GM10847 (cell line): Measurements from ENCODE around the gene PROZ.

ENCODE experiments used
- POLR2A ChIP-seq: IDR thresholded peaks from 2 replicates; pipeline ENCODE4 v1.6.1; 2011; ENCODE audit not compliant: insufficient read length; ENCODE audit errors: extremely low read depth

The PROZ gene

DNA sequence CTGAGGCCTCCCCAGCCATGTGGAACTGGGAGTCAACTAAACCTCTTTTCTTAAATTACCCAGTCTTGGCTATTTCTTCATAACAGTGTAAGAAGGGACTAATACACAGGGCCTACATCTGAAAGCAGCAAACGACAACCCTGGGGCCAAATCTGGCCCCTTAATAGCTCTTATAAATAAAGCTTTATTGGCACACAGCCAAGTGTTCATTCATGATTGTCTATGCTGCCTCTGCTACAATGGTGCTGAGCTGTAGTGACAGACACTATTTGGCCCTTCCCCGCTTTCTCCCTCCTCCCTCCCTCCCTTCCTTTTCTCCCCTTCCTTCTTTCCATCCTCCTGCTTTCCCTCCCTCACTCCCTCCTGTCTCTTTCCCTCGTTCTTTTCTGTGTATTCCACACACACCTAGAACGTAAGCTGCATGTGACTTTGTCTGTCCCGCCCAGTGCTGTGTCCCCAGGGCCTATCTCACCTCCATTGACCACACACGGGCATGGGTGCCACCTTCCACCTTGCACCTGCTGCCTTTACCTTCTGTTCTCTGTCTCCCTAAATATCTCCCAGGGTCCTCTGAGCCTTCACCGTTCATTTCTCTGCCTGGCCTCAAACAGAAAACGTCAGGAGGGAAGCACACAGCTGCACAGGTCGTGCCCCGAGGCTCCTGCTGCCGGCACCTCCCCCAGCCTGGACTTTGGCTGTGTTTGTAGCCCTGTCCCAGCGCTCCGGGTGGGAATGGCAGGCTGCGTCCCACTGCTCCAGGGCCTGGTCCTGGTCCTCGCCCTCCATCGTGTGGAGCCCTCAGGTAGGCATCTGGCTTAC is at the start of gene PROZ:
TSS of gene PROZ (plus strand) at position 720 of the 819 bp plus-strand sequence. CDS start at position 733, 13 bp downstream.
- TF ChIP-seq POLR2A = no peak

GRCh38 chr13:113109151-113110047 is 49.0 kb upstream of the PROZ start:
- TF ChIP-seq POLR2A = no peak

DNA sequence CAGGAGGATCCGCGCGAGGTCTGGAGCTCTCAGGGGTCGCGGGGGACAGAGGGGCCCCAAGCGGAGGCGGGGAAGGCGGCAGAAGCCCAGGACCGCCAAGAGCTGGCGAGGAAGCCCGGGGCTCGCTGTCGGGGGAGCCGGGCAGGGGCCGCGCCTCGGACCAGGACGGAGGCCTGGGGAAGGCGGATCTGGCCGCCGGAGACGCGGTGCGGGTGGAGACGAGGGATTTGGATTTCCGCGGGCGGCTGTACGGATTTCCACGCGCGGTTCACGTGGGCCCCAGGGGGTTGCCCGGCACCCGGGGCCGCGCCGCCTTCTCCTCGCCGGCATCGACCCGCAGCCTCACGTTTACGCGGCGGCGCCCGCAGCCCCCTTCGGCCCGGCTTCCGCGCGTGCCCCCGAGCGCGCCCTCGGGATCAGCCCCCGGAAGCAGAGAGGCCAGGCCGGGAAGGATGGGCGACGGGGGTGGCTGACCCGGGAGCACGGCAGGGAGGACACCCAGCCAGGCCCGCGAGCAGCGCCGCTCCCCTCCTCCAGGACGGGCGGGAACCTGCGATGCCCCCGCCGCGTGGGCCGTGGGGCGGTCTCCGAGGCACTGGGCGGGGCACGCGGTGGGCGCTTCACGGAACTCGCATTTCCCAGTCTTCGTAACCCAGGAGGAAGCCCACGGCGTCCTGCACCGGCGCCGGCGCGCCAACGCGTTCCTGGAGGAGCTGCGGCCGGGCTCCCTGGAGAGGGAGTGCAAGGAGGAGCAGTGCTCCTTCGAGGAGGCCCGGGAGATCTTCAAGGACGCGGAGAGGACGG is 48.2 kb upstream of the PROZ start:
- TF ChIP-seq POLR2A = no peak

- no peak for TF ChIP-seq POLR2A
Measured at GRCh38 chr13:113110852-113111315, 47.6 kb upstream of the PROZ start.

DNA sequence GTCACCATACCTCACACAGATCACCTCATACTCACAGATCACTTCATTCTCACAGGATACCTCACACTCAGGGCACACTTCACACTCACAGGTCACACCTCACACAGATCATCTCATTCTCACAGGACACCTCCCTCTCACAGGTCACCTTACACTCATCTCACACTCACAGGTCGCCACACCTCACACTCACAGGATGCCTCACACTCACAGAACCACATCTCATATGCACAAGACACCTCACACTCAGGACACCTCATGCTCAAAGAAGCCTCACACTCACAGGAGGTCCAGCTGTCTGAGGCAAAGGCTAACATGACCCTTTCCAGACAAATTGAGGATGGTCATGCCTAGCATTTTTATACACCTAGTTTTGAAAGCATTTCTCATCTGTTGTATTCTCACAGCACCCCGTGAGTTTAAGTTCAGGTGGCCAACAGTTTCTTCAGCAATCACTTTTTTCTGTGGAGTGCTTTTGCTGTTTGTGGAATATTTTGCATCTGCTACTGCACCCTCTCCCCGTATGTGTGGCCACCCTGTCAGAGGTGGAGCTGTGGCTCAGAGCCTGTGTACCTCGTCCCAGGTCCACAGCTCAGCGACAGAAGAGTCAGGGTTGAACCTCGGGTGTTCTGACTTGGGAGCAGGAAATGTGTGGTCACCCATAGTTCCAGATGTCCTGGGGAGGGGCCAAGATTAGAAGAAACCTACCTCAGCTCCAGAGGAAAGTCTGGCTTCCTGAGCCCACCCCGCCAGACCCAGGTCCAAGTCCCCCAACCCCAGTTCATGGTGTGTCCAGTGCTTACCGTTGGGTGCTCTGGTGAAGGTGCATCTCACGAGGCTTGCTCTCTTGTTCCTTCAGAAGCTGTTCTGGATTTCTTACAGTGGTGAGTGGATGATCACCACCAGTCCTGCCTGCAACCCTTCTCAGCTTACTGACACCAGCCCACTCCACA is 45.3 kb upstream of the PROZ start:
- TF ChIP-seq POLR2A = no peak

DNA sequence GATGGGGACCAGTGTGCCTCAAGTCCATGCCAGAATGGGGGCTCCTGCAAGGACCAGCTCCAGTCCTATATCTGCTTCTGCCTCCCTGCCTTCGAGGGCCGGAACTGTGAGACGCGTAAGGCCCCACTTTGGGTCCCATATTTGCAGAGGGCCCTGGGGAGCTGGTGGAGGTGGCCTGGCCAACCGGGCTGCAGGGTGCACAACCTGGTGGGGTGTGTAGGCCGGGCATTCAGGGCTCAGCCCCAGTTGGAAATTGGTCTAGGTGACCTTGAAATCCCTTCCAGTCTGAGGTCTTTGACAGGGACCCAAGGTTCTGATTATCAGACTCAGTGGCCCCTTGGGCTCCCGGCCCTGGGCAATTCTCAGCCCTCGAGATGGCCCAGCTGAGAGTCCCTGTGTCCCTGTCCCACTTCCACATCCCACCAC is 44.6 kb upstream of the PROZ start:
- TF ChIP-seq POLR2A = no peak

DNA sequence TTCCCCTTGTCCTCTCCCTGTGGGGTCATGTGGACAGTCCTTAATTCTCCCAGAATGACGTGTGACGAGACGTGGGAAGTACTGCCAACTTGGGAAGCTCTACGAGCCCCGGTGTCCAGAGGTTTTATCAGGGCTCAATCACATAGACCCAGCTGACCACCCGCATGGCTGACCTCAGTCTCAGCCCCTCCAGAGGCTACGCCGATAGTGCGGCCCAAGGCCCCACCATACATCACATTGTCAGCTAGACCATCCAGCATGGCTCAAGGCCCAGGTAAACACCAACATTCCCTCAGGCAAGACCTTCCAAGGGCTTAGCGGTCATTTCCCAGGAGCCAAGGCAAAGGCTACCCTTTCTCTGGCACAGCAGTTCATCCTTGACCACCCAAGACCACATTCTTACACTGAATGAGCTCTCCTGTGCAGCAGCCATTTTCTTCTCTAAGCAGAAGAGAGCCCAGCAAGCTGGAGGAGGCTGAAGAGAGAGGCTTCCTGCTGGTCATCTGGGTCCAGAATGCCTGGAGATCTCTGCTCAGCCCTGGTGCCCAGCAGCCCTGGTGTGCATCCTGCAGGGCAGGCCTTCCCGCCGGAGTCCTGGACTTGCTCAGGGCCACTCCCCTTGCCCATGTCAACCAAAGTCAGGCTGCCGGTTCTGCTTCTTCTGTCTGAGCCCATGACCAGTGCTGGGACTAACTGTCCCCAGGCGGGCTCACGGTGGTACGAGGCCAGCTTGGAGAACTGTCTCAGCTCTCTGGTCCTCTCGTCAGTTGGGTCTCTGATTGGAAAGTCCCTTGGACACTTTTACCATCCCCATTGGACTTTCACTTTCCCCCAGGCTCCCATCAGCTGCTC is 43.7 kb upstream of the PROZ start:
- no peak for TF ChIP-seq POLR2A

DNA sequence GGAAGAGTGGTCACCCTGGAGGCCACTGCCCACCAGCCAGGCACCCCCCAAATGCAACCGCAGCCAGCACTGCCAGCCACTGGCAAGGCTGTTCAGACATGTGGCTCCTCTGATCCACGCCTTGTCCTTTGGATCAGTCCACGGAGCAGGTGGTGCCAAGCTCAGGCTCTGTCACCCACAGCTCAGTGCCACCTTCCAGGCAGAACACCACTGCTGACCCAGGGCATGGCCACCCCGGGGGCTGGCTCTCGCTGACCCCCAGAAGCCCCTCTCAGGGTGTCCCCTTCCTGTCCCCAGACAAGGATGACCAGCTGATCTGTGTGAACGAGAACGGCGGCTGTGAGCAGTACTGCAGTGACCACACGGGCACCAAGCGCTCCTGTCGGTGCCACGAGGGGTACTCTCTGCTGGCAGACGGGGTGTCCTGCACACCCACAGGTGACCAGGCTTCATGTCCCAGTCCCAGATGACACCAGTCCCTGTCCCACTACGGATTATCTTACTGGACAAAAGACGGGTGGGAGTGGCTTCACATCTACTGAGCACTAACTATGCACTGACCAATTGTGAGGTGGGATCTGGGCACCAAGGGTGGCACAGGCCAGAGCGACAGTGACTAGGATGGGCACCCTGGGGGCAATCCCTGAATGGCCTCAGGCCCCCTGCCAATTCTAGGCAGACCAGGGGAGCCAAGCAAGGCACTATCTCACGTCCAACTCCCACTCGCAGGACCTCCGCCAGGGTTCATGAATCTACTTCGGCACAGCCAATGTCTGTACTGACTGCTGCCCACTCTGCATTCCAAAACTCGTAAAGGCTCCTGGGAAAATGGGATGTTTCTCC is 42.9 kb upstream of the PROZ start:
- TF ChIP-seq POLR2A = no peak

DNA sequence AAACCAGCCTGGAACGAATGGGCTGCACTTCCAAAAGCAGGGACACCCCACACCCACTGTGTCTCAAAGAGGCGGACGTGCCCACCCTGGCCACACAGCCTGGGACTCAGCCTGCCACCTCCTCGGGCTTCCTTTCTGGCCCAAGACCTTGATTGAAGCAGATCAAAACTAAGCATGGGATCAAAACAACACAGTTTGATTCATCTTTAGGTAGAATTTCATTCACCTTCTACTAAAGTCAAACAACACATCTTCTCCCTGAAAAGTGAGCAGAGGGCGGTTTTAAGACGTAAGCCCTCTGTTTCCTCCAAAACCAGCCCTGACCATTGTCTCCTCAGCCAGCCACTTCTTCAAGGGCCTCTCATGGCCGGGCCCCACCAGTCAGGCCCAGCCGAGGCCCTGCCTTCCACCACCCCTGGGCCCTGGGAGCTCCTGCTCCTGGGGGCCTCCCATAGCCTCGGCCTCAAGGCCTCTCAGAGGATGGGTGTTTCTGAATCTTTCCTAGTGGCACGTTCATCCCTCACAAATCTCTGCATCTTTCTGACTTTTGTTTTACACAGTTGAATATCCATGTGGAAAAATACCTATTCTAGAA is 42.1 kb upstream of the PROZ start:
- no peak for TF ChIP-seq POLR2A

- TF ChIP-seq POLR2A = no peak
Measured at GRCh38 chr13:113116871-113117271, 41.6 kb upstream of the PROZ start.

GRCh38 chr13:113117335-113117872 is 41.0 kb upstream of the PROZ start:
- TF ChIP-seq POLR2A = no peak

- no peak for TF ChIP-seq POLR2A
Measured at GRCh38 chr13:113117911-113118260, 40.6 kb upstream of the PROZ start.
